SK-N-SH (cell line): Measurements from ENCODE around the gene PRKD3. TPM values are rescaled to one million over a fixed set of nuclear protein-coding genes. Genes with fewer than 3 reads are reported as not detected.

Source experiments
- CTCF ChIA-PET: fragments of 300-600, 350-600 bp; formaldehyde crosslinking; extraction: SDS; loops from one replicate; lab custom pipeline; 2021; lab: Yijun Ruan, JAX
- POLR2A ChIA-PET: fragments of 350-600 bp; sonication (Branson Sonifier 250); formaldehyde crosslinking; extraction: SDS; loops from one replicate; lab custom pipeline; 2020; ENCODE audit warnings: antibody characterized with exemption, inconsistent platforms; lab: Yijun Ruan, JAX
- DNase-seq: peaks from one replicate; pipeline ENCODE4 v3.0.0; 2012
- H2AFZ ChIP-seq: fragments of 200-600 bp; sonication (generic); 2 replicates; pipeline ENCODE4 v1.8.1; 2016; ENCODE audit warnings: antibody characterized with exemption, mild to moderate bottlenecking, low read depth
- H3F3A ChIP-seq: fragments of 200-600 bp; sonication (generic); replicated peaks from 2 replicates; pipeline ENCODE3; 2016; ENCODE audit warnings: antibody characterized with exemption, mild to moderate bottlenecking; ENCODE audit not compliant: insufficient read depth
- H3K27ac ChIP-seq, 2 experiments: fragments of 200-500 bp in 1 of 2; fragments of 200-600 bp in 1 of 2; sonication (Bioruptor generic) in 1 of 2; sonication (generic), shearing (Covaris generic) in 1 of 2; 2 replicates each; pipeline versions ENCODE4 v1.5.1 to v1.6.1; 2014 to 2016; ENCODE audit warnings: low read depth in 2 of 2, inconsistent platforms in 1 of 2, low read length in 1 of 2, mild to moderate bottlenecking in 1 of 2, mixed read lengths in 1 of 2
- H3K27me3 ChIP-seq: fragments of 200-600 bp; sonication (generic), shearing (Covaris generic); 2 replicates; pipeline ENCODE4 v1.6.1; 2016; ENCODE audit warnings: mixed run types; ENCODE audit not compliant: insufficient read depth
- H3K36me3 ChIP-seq, 2 experiments: fragments of 200-500 bp in 1 of 2; fragments of 200-600 bp in 1 of 2; sonication (Bioruptor generic) in 1 of 2; sonication (generic) in 1 of 2; replicated peaks in 1 of 2; 2 replicates each; pipeline versions ENCODE3 to v1.5.1; 2014 to 2016; ENCODE audit warnings: low read length in 1 of 2, mild to moderate bottlenecking in 1 of 2; ENCODE audit not compliant: insufficient read depth in 2 of 2, control insufficient read depth in 1 of 2
- H3K4me1 ChIP-seq, 2 experiments: fragments of 200-500 bp in 1 of 2; fragments of 200-600 bp in 1 of 2; sonication (Bioruptor generic) in 1 of 2; sonication (generic), shearing (Covaris generic) in 1 of 2; 2 replicates each; pipeline versions ENCODE4 v1.5.1 to v1.6.1; 2014 to 2016; ENCODE audit warnings: low read depth in 1 of 2, low read length in 1 of 2, mixed run types in 1 of 2; ENCODE audit not compliant: insufficient read depth in 2 of 2, control insufficient read depth in 1 of 2
- H3K4me2 ChIP-seq: fragments of 200-600 bp; sonication (generic), shearing (Covaris generic); 2 replicates; pipeline ENCODE4 v1.6.1; 2017; ENCODE audit warnings: mixed run types
- H3K4me3 ChIP-seq, 2 experiments: fragments of 200-500 bp in 1 of 2; fragments of 200-600 bp in 1 of 2; sonication (Bioruptor generic) in 1 of 2; sonication (generic), shearing (Covaris generic) in 1 of 2; 2 replicates each; pipeline versions ENCODE4 v1.5.1 to v1.8.1; 2014 to 2016; ENCODE audit warnings: low read depth in 2 of 2, inconsistent platforms in 1 of 2, low read length in 1 of 2, mild to moderate bottlenecking in 1 of 2, mixed read lengths in 1 of 2, moderate library complexity in 1 of 2
- H3K79me2 ChIP-seq: fragments of 200-600 bp; sonication (generic); 2 replicates; pipeline ENCODE4 v1.8.1; 2017; ENCODE audit warnings: mild to moderate bottlenecking; ENCODE audit not compliant: insufficient read depth
- H3K9ac ChIP-seq: fragments of 200-600 bp; sonication (generic); 2 replicates; pipeline ENCODE4 v1.6.1; 2017; ENCODE audit warnings: mixed run types
- H3K9me2 ChIP-seq: fragments of 200-600 bp; sonication (generic); 2 replicates; pipeline ENCODE4 v1.6.1; 2017; ENCODE audit warnings: mixed run types
- H3K9me3 ChIP-seq: fragments of 200-600 bp; sonication (generic); 2 replicates; pipeline ENCODE4 v1.6.1; 2017; ENCODE audit warnings: mixed run types, mild to moderate bottlenecking, moderate library complexity
- H4K20me1 ChIP-seq: fragments of 200-600 bp; sonication (generic); 2 replicates; pipeline ENCODE4 v1.6.1; 2017; ENCODE audit warnings: mild to moderate bottlenecking, mixed run types; ENCODE audit not compliant: insufficient read depth
- ELF1 ChIP-seq: IDR thresholded peaks from 2 replicates; pipeline ENCODE4 v1.4.0; 2012
- EP300 ChIP-seq, 2 experiments: IDR thresholded peaks; 2 replicates each; pipeline versions ENCODE4 v1.4.0 to v1.6.1; 2012; ENCODE audit warnings: borderline replicate concordance in 1 of 2, low read depth in 1 of 2, low read length in 1 of 2
- EZH2phosphoT487 ChIP-seq: fragments of 200-600 bp; sonication (generic); IDR thresholded peaks from 2 replicates; pipeline ENCODE4 v1.6.1; 2017; ENCODE audit warnings: low read depth, mixed run types, mild to moderate bottlenecking, antibody characterized with exemption, moderate library complexity, borderline replicate concordance
- FOSL2 ChIP-seq: IDR thresholded peaks from 2 replicates; pipeline ENCODE4 v1.4.0; 2012; ENCODE audit warnings: low read depth, mild to moderate bottlenecking, moderate library complexity, borderline replicate concordance
- FOXJ3 ChIP-seq: sonication (generic); formaldehyde crosslinking; IDR thresholded peaks from 2 replicates; pipeline ENCODE4 v1.5.1; 2020; ENCODE audit warnings: mild to moderate bottlenecking, missing genetic modification reagents
- FOXM1 ChIP-seq: IDR thresholded peaks from 2 replicates; pipeline ENCODE4 v1.4.0; 2012; ENCODE audit warnings: low read depth, mild to moderate bottlenecking
- GABPA ChIP-seq: IDR thresholded peaks from 2 replicates; pipeline ENCODE4 v1.4.0; 2012; ENCODE audit warnings: low read depth, mild to moderate bottlenecking
- GATA2 ChIP-seq: sonication (generic); formaldehyde crosslinking; IDR thresholded peaks from 2 replicates; pipeline ENCODE4 v1.5.0; 2020; ENCODE audit warnings: mild to moderate bottlenecking, missing genetic modification reagents
- JUND ChIP-seq: IDR thresholded peaks from 2 replicates; pipeline ENCODE4 v1.4.0; 2012
- MEF2A ChIP-seq: IDR thresholded peaks from 2 replicates; pipeline ENCODE4 v1.4.0; 2012; ENCODE audit warnings: low read depth, borderline replicate concordance
- NFIC ChIP-seq: IDR thresholded peaks from 2 replicates; pipeline ENCODE4 v1.4.0; 2012; ENCODE audit warnings: borderline replicate concordance
- NRF1 ChIP-seq: IDR thresholded peaks from 2 replicates; pipeline ENCODE4 v1.6.1; 2012; ENCODE audit warnings: low read depth, mild to moderate bottlenecking, low read length
- POLR2AphosphoS5 ChIP-seq: IDR thresholded peaks from 2 replicates; pipeline ENCODE4 v1.6.1; 2012; ENCODE audit warnings: low read depth, low read length
- RCOR1 ChIP-seq: fragments of 150-350 bp; IDR thresholded peaks from 2 replicates; pipeline ENCODE4 v1.6.1; 2017; ENCODE audit warnings: antibody characterized with exemption, low read length
- RXRA ChIP-seq: IDR thresholded peaks from 2 replicates; pipeline ENCODE4 v1.4.0; 2012; ENCODE audit warnings: low read depth, mild to moderate bottlenecking, borderline replicate concordance
- SIN3A ChIP-seq: IDR thresholded peaks from 2 replicates; pipeline ENCODE4 v1.6.1; 2012; ENCODE audit warnings: low read depth, mild to moderate bottlenecking, low read length, moderate library complexity, borderline replicate concordance
- SMC3 ChIP-seq: IDR thresholded peaks from 2 replicates; pipeline ENCODE4 v1.6.1; 2012; ENCODE audit warnings: low read depth, low read length, improper control_type of control experiment
- TAF1 ChIP-seq: IDR thresholded peaks from 2 replicates; pipeline ENCODE4 v1.6.1; 2012; ENCODE audit warnings: low read depth, mild to moderate bottlenecking, low read length, moderate library complexity, borderline replicate concordance
- YY1 ChIP-seq: IDR thresholded peaks from 2 replicates; pipeline ENCODE4 v1.4.0; 2012; ENCODE audit warnings: low read depth, mild to moderate bottlenecking
- WGBS: methylation state at CpG from one replicate; pipeline ENCODE4 v1.1.6; 2017; ENCODE audit warnings: low lambda C conversion rate; 5-methylcytosine and 5-hydroxymethylcytosine counted together
- polyA plus RNA-seq, 3 experiments: library from polyadenylated mRNA; depleted of rRNA; stranded (reverse); fragments of >200 nt; gene quantifications; 2 replicates each; pipeline ENCODE4 v1.2.3, GENCODE V29; 2012
- TF ChIP-seq, protein P1 (sequence below): fragments of 150-350 bp; IDR thresholded peaks from 2 replicates; pipeline ENCODE4 v1.6.1; 2017; ENCODE audit warnings: antibody characterized with exemption, low read length, low read depth, borderline replicate concordance
- TF ChIP-seq, protein P2 (sequence below): IDR thresholded peaks from 2 replicates; pipeline ENCODE4 v1.4.0; 2012; ENCODE audit warnings: low read depth, borderline replicate concordance

Gene PRKD3
- polyA plus RNA-seq, 1 of the 3 experiments (the other 2 are of a cell fraction), result 15.9 TPM

DNA sequence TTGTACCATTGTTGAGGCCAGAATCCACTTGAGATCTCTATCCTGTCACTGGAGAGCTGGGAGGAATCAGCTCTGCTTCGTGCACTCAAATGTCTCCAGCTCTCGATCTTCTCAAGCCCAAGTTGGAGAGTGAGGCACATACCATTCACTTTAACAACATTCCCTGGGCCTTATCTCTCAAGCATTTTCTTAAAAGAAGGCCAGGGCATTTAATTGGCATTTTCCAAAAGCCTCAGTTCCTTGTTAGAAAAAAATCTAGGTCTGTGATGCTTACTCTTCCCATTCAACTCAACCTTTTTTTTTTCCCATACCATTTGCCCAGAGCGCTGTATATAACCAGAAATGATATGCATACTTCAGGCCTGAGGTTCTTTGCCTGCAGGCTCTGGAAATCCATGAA, 29.9 kb upstream of the PRKD3 start:
- Histone ChIP-seq H3K36me3 (no peaks in the 10 kb centered on the region), H3K9me2 (no peaks in the 10 kb centered on the region), H3K27me3 (no peaks in the 10 kb centered on the region), H3F3A (no peaks in the 10 kb centered on the region), H3K4me2 (no peak overlapping the region), H3K4me3 (no peak overlapping the region), H3K27ac (no peak overlapping the region), H3K9ac (no peak overlapping the region), H4K20me1 (no peaks in the 10 kb centered on the region), H3K79me2 (no peaks in the 10 kb centered on the region), H2AFZ (no peak overlapping the region), H3K4me1 (peaks cover 0 to 15% of the 10 kb centered on the region in 2 experiments; a peak in 2 of 4 replicates), H3K9me3 (no peaks in the 10 kb centered on the region)
- DNase-seq, result no peak
- ChIA-PET POLR2A (no interaction called here), CTCF (interaction anchor here (1.8 kb wide), 1 partner anchor 41 kb away, joined by 5 read pairs; no protein-coding TSS in a partner anchor)
- WGBS, result 86% methylated on average over 3 of the region's 3 CpGs
- TF ChIP-seq MEF2A (no peak), JUND (no peak), FOXM1 (no peak), EZH2phosphoT487 (no peak), FOSL2 (no peak), FOXJ3 (CRISPR knock-in tag) (no peak), GABPA (no peak), POLR2AphosphoS5 (no peak), RCOR1 (no peak), NRF1 (no peak)
- TF ChIP-seq, protein P1, sequence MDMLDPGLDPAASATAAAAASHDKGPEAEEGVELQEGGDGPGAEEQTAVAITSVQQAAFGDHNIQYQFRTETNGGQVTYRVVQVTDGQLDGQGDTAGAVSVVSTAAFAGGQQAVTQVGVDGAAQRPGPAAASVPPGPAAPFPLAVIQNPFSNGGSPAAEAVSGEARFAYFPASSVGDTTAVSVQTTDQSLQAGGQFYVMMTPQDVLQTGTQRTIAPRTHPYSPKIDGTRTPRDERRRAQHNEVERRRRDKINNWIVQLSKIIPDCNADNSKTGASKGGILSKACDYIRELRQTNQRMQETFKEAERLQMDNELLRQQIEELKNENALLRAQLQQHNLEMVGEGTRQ, result no peak

DNA sequence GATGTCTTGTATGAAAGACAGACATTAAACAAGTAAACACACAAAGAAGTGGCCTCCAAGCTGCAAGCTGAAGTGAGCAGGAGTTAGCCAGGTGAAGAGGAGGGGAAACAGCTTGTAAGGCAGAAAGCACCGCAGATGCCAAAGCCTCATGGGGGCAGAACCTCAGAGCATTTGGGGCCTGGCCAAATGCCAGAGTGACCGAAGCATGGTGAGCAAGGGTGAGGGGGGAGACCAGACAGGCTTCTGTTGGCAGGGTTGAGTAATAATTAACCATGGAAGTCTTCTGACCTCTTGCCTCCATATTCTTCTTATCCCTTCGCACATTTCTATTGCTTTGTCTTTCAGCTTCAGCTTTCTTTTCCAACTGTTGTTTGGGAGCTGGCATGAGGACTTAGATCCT, 25.4 kb upstream of the PRKD3 start:
- H3K4me1 ChIP-seq, result peaks cover 0 to 7% of the 10 kb centered on the region in 2 experiments; a peak in 1 of 4 replicates
- H3K79me2 ChIP-seq, result no peaks in the 10 kb centered on the region
- no peaks in the 10 kb centered on the region for H3K9me2 ChIP-seq
- H3K4me3 ChIP-seq, result no peak overlapping the region
- no peak overlapping the region for H3K9ac ChIP-seq
- DNase-seq, result no peak
- H3K9me3 ChIP-seq, result no peaks in the 10 kb centered on the region
- H4K20me1 ChIP-seq, result no peaks in the 10 kb centered on the region
- CTCF ChIA-PET, result interaction anchor here (0.9 to 1.7 kb wide), 2 partner anchors 46 to 51 kb away, joined by 3 to 7 read pairs; no protein-coding TSS in a partner anchor
- H3K36me3 ChIP-seq, result no peaks in the 10 kb centered on the region
- H3F3A ChIP-seq, result no peaks in the 10 kb centered on the region
- 58% methylated on average over 3 of the region's 3 CpGs for WGBS
- no peaks in the 10 kb centered on the region for H3K27me3 ChIP-seq
- no peak overlapping the region for H2AFZ ChIP-seq
- POLR2A ChIA-PET, result no interaction called here
- no peak overlapping the region for H3K27ac ChIP-seq
- H3K4me2 ChIP-seq, result no peak overlapping the region
- no peak for TF ChIP-seq YY1
- TF ChIP-seq, protein P1, result no peak
- TF ChIP-seq SMC3, result no peak
- TF ChIP-seq ELF1, result no peak
- TF ChIP-seq EP300 (IDR thresholded peaks at IDR 0.05; ENCODE audit: borderline replicate concordance in 1 of 2, low read depth in 1 of 2, low read length in 1 of 2), result no peak
- TF ChIP-seq, protein P2, sequence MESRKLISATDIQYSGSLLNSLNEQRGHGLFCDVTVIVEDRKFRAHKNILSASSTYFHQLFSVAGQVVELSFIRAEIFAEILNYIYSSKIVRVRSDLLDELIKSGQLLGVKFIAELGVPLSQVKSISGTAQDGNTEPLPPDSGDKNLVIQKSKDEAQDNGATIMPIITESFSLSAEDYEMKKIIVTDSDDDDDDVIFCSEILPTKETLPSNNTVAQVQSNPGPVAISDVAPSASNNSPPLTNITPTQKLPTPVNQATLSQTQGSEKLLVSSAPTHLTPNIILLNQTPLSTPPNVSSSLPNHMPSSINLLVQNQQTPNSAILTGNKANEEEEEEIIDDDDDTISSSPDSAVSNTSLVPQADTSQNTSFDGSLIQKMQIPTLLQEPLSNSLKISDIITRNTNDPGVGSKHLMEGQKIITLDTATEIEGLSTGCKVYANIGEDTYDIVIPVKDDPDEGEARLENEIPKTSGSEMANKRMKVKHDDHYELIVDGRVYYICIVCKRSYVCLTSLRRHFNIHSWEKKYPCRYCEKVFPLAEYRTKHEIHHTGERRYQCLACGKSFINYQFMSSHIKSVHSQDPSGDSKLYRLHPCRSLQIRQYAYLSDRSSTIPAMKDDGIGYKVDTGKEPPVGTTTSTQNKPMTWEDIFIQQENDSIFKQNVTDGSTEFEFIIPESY, result no peak
- no peak for TF ChIP-seq TAF1
- TF ChIP-seq SIN3A, result no peak
- no peak for TF ChIP-seq RXRA
- no peak for TF ChIP-seq FOXJ3 (CRISPR knock-in tag)
- TF ChIP-seq RCOR1, result no peak
- no peak for TF ChIP-seq GATA2
- no peak for TF ChIP-seq GABPA
- TF ChIP-seq POLR2AphosphoS5, result no peak
- TF ChIP-seq NFIC, result no peak
